Left ventricle myocardium inferior (tissue), 1 donor: ENCODE data around the gene CRNN. TPM values are rescaled to one million over a fixed set of nuclear protein-coding genes. Genes with fewer than 3 reads are reported as not detected.

Source experiments
- DNase-seq: peaks from one replicate; pipeline ENCODE4 v3.0.0-alpha.2; 2020
- H3K27ac ChIP-seq: fragments of 200-600 bp; replicated peaks from 2 replicates; pipeline ENCODE4 v1.8.0; 2021
- H3K27me3 ChIP-seq: fragments of 200-600 bp; 2 replicates; pipeline ENCODE4 v1.8.0; 2021; ENCODE audit warnings: low read depth
- H3K36me3 ChIP-seq: fragments of 200-600 bp; 2 replicates; pipeline ENCODE4 v1.8.0; 2021
- H3K4me1 ChIP-seq: fragments of 200-600 bp; 2 replicates; pipeline ENCODE4 v1.8.0; 2021
- H3K4me3 ChIP-seq: fragments of 200-600 bp; 2 replicates; pipeline ENCODE4 v1.8.0; 2021; ENCODE audit warnings: mild to moderate bottlenecking, moderate library complexity
- H3K9me3 ChIP-seq: fragments of 200-600 bp; replicated peaks from 2 replicates; pipeline ENCODE4 v1.8.0; 2021
- CTCF ChIP-seq: fragments of 200-600 bp; IDR thresholded peaks from 2 replicates; pipeline ENCODE4 v1.8.0; 2021; ENCODE audit warnings: antibody characterized with exemption, mild to moderate bottlenecking, borderline replicate concordance
- intact Hi-C: fragments of 100-400 bp; cut with micrococcal nuclease; formaldehyde crosslinking; loops from one replicate; pipeline ENCODE4 v1.11.0; 2022
- total RNA-seq: library from RNA; stranded (reverse); fragmentation: NEBNext Ultra II Directional; extraction: Animal tissue kit (Norgen Biotek cat#: 25700); gene quantifications from one replicate; pipeline ENCODE4 v1.2.1, GENCODE V29; 2021
- donor health status: DM: no; HTN: yes; CAD: no; lungs with severe emphysema.

The CRNN gene
- total RNA-seq, 1 donor from 2014 or later: not detected

- no peak for TF ChIP-seq CTCF
- H3K27ac ChIP-seq: peak overlapping the region; percentile 57
- H3K36me3 ChIP-seq: no peaks in the 10 kb centered on the region
- no peak overlapping the region for H3K4me3 ChIP-seq
- peaks cover 26% of the 10 kb centered on the region for H3K4me1 ChIP-seq
- peak; percentile 25 for DNase-seq
- H3K27me3 ChIP-seq: peaks cover 20% of the 10 kb centered on the region
- H3K9me3 ChIP-seq: no peaks in the 10 kb centered on the region
- intact Hi-C loops: loop anchor here (5.0 kb wide), 1 partner anchor 250 kb away; no protein-coding TSS in a partner anchor
Observed at GRCh38 chr1:152442301-152442700, 28.2 kb upstream of the CRNN start.

- Histone ChIP-seq H3K27me3 (peaks cover 25% of the 10 kb centered on the region), H3K27ac (peak overlapping the region; percentile 57), H3K9me3 (no peaks in the 10 kb centered on the region), H3K4me3 (no peak overlapping the region), H3K4me1 (peaks cover 26% of the 10 kb centered on the region), H3K36me3 (no peaks in the 10 kb centered on the region)
- TF ChIP-seq CTCF: no peak
- no peak for DNase-seq
- intact Hi-C loops: loop anchor here (5.0 kb wide), 1 partner anchor 249 kb away; no protein-coding TSS in a partner anchor
Observed at GRCh38 chr1:152441756-152442155, 27.7 kb upstream of the CRNN start.

- Histone ChIP-seq H3K4me3 (no peak overlapping the region), H3K9me3 (no peaks in the 10 kb centered on the region), H3K36me3 (no peaks in the 10 kb centered on the region), H3K27ac (no peak overlapping the region), H3K27me3 (peaks cover 34% of the 10 kb centered on the region), H3K4me1 (peaks cover 26% of the 10 kb centered on the region)
- peak; percentile 87 for TF ChIP-seq CTCF
- intact Hi-C loops: loop anchor here (5.0 kb wide), 1 partner anchor 249 kb away; no protein-coding TSS in a partner anchor
- peak; percentile 50 for DNase-seq
Observed at GRCh38 chr1:152440635-152441471, 26.8 kb upstream of the CRNN start.

GRCh38 chr1:152436593-152437496, 22.8 kb upstream of the CRNN start:
- H3K27ac ChIP-seq: no peak overlapping the region
- H3K27me3 ChIP-seq: peaks cover 37% of the 10 kb centered on the region
- H3K4me1 ChIP-seq: peaks cover 5% of the 10 kb centered on the region
- TF ChIP-seq CTCF: no peak
- no peak overlapping the region for H3K4me3 ChIP-seq
- no peaks in the 10 kb centered on the region for H3K36me3 ChIP-seq
- DNase-seq: no peak
- intact Hi-C loops: no loop called here
- no peaks in the 10 kb centered on the region for H3K9me3 ChIP-seq

- Histone ChIP-seq H3K36me3 (no peaks in the 10 kb centered on the region), H3K4me3 (no peak overlapping the region), H3K9me3 (peaks cover 14% of the 10 kb centered on the region), H3K27ac (no peak overlapping the region), H3K27me3 (peaks cover 8% of the 10 kb centered on the region), H3K4me1 (no peaks in the 10 kb centered on the region)
- intact Hi-C loops: no loop called here
- TF ChIP-seq CTCF: no peak
- no peak for DNase-seq
Observed at GRCh38 chr1:152427458-152427857, 13.4 kb upstream of the CRNN start.
